Endothelial cell (in vitro differentiated cells): Measurements from ENCODE around the gene CAMK1D. TPM values are rescaled to one million over a fixed set of nuclear protein-coding genes. Genes with fewer than 3 reads are reported as not detected.

Experiments
- DNase-seq: peaks from one replicate; pipeline ENCODE4 v3.0.0; 2021; ENCODE audit warnings: low spot score
- H3K27ac Mint-ChIP-seq: one replicate; pipeline ENCODE4 v1.8.0; 2021; ENCODE audit warnings: mixed read lengths, inconsistent platforms; ENCODE audit not compliant: unreplicated experiment
- H3K27me3 Mint-ChIP-seq: one replicate; pipeline ENCODE4 v1.8.0; 2021; ENCODE audit warnings: mild to moderate bottlenecking, moderate library complexity, mixed read lengths, inconsistent platforms; ENCODE audit not compliant: unreplicated experiment
- H3K36me3 Mint-ChIP-seq: one replicate; pipeline ENCODE4 v1.8.0; 2021; ENCODE audit warnings: mild to moderate bottlenecking, low read depth, mixed read lengths, inconsistent platforms; ENCODE audit not compliant: unreplicated experiment
- H3K4me1 Mint-ChIP-seq: one replicate; pipeline ENCODE4 v1.8.0; 2021; ENCODE audit warnings: mild to moderate bottlenecking, mixed read lengths, inconsistent platforms; ENCODE audit not compliant: unreplicated experiment
- H3K4me3 Mint-ChIP-seq: one replicate; pipeline ENCODE4 v1.8.0; 2021; ENCODE audit warnings: mild to moderate bottlenecking, mixed read lengths, inconsistent platforms; ENCODE audit not compliant: unreplicated experiment
- H3K9me3 Mint-ChIP-seq: one replicate; pipeline ENCODE4 v1.8.0; 2021; ENCODE audit warnings: mixed read lengths, inconsistent platforms; ENCODE audit not compliant: unreplicated experiment
- total RNA-seq: library from RNA; stranded (reverse); fragmentation: NEBNext Ultra II Directional; extraction: Animal tissue kit (Norgen Biotek cat#: 25700); gene quantifications from one replicate; pipeline ENCODE4 v1.2.1, GENCODE V29; 2021; ENCODE audit not compliant: unreplicated experiment
- TF ChIP-seq, protein P1 (sequence below): fragments of 200-600 bp; sonication (generic); IDR thresholded peaks from one replicate; pipeline ENCODE4 v1.5.0; 2021; ENCODE audit warnings: antibody characterized with exemption; ENCODE audit not compliant: unreplicated experiment

Gene CAMK1D
- total RNA-seq, 1 donor from 2014 or later = 4.1 TPM

DNA sequence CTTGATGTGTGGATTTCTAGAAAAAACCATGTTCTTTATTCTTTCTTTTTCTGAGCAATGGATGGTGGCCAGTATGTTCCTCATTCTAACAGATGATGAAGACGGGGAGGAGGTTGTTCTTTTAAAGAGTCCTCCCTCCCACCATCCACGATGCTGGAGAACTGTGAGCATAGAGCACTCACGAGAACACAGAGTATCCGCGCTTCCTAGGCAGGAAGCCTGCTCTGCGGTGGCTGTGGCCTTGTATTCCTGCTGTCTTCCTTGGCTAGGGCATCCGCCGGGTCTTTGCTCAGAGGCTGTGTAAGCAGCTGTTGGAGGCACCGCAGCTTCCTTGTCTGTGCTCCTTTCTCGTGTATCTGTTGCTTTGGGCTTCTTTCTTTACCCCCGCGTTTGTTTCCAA, 437.9 kb downstream of the CAMK1D start:
- Mint-ChIP-seq H3K27me3 (no peaks in the 10 kb centered on the region), H3K27ac (no peak overlapping the region), H3K4me1 (peaks cover 3% of the 10 kb centered on the region), H3K36me3 (peaks cover 6% of the 10 kb centered on the region), H3K9me3 (no peaks in the 10 kb centered on the region), H3K4me3 (no peak overlapping the region)
- TF ChIP-seq, protein P1, sequence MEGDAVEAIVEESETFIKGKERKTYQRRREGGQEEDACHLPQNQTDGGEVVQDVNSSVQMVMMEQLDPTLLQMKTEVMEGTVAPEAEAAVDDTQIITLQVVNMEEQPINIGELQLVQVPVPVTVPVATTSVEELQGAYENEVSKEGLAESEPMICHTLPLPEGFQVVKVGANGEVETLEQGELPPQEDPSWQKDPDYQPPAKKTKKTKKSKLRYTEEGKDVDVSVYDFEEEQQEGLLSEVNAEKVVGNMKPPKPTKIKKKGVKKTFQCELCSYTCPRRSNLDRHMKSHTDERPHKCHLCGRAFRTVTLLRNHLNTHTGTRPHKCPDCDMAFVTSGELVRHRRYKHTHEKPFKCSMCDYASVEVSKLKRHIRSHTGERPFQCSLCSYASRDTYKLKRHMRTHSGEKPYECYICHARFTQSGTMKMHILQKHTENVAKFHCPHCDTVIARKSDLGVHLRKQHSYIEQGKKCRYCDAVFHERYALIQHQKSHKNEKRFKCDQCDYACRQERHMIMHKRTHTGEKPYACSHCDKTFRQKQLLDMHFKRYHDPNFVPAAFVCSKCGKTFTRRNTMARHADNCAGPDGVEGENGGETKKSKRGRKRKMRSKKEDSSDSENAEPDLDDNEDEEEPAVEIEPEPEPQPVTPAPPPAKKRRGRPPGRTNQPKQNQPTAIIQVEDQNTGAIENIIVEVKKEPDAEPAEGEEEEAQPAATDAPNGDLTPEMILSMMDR = no peak
- no peak for DNase-seq

GRCh38 chr10:12788277-12788676, 438.9 kb downstream of the CAMK1D start:
- H3K27me3 Mint-ChIP-seq = peaks cover 1% of the 10 kb centered on the region
- TF ChIP-seq, protein P1 = no peak
- H3K4me1 Mint-ChIP-seq = peaks cover 3% of the 10 kb centered on the region
- H3K36me3 Mint-ChIP-seq = peaks cover 6% of the 10 kb centered on the region
- no peak overlapping the region for H3K4me3 Mint-ChIP-seq
- DNase-seq = no peak
- H3K9me3 Mint-ChIP-seq = no peaks in the 10 kb centered on the region
- no peak overlapping the region for H3K27ac Mint-ChIP-seq

- Mint-ChIP-seq H3K9me3 (no peaks in the 10 kb centered on the region), H3K27me3 (peaks cover 1% of the 10 kb centered on the region), H3K4me1 (peaks cover 3% of the 10 kb centered on the region), H3K4me3 (no peak overlapping the region), H3K27ac (no peak overlapping the region), H3K36me3 (peaks cover 6% of the 10 kb centered on the region)
- no peak for DNase-seq
- TF ChIP-seq, protein P1 = no peak
These were observed 440.9 kb downstream of the CAMK1D start for GRCh38 chr10:12790270-12790669.

- peaks cover 3% of the 10 kb centered on the region for H3K4me1 Mint-ChIP-seq
- H3K36me3 Mint-ChIP-seq = peaks cover 6% of the 10 kb centered on the region
- DNase-seq = no peak
- H3K27me3 Mint-ChIP-seq = peaks cover 1% of the 10 kb centered on the region
- H3K9me3 Mint-ChIP-seq = no peaks in the 10 kb centered on the region
- TF ChIP-seq, protein P1 = no peak
- H3K4me3 Mint-ChIP-seq = no peak overlapping the region
- no peak overlapping the region for H3K27ac Mint-ChIP-seq
These were observed 442.4 kb downstream of the CAMK1D start for GRCh38 chr10:12791728-12792127.

- TF ChIP-seq, protein P1 = no peak
- Mint-ChIP-seq H3K4me1 (peaks cover 3% of the 10 kb centered on the region), H3K4me3 (no peak overlapping the region), H3K36me3 (peaks cover 6% of the 10 kb centered on the region), H3K27me3 (peaks cover 1% of the 10 kb centered on the region), H3K27ac (no peak overlapping the region), H3K9me3 (no peaks in the 10 kb centered on the region)
- no peak for DNase-seq
These were observed 443.7 kb downstream of the CAMK1D start for GRCh38 chr10:12792889-12793556.
